ENCODE measurements around the gene SELENOV. TPM values are rescaled to one million over a fixed set of nuclear protein-coding genes. Genes with fewer than 3 reads are reported as not detected.

The SELENOV gene
- total RNA-seq, 4 donors from 2014 or later, result not detected

- H3K4me1 ChIP-seq, result peaks cover 0 to 15% (median 3%) of the 10 kb centered on the region in 4 donors
- H3K36me3 ChIP-seq, result no peaks in the 10 kb centered on the region
- TF ChIP-seq CTCF (IDR thresholded peaks at IDR 0.05) (no peak), POLR2A (IDR thresholded peaks at IDR 0.05) (no peak), EP300 (IDR thresholded peaks at IDR 0.05) (no peak)
- DNase-seq (ENCODE audit: low spot score in 2 of 2), result no peak
- H3K27me3 ChIP-seq, result no peaks in the 10 kb centered on the region
- no peak overlapping the region for H3K4me3 ChIP-seq
- WGBS, 2 donors, result 17 to 33% methylated on average over 1 of the region's 1 CpG
- no peak overlapping the region for H3K27ac ChIP-seq
- no peaks in the 10 kb centered on the region for H3K9me3 ChIP-seq
Measured at GRCh38 chr19:39555883-39556282, 40.9 kb downstream of the SELENOV start.

GRCh38 chr19:39557811-39558623 is 43.1 kb downstream of the SELENOV start:
- 60 to 61% methylated on average over 5 of the region's 5 CpGs for WGBS, 2 donors
- Histone ChIP-seq H3K27ac (peak overlapping the region in 2 of 4 donors; percentile 1 to 52), H3K27me3 (no peaks in the 10 kb centered on the region), H3K36me3 (no peaks in the 10 kb centered on the region), H3K4me1 (peaks cover 0 to 11% (median 3%) of the 10 kb centered on the region in 4 donors), H3K4me3 (peak overlapping the region in 1 of 4 donors; percentile 14), H3K9me3 (no peaks in the 10 kb centered on the region)
- TF ChIP-seq POLR2A (IDR thresholded peaks at IDR 0.05) (no peak), EP300 (IDR thresholded peaks at IDR 0.05) (no peak), CTCF (IDR thresholded peaks at IDR 0.05) (no peak)
- DNase-seq (ENCODE audit: low spot score in 2 of 2), result no peak

- Histone ChIP-seq H3K9me3 (no peaks in the 10 kb centered on the region), H3K4me1 (peaks cover 0 to 11% (median 3%) of the 10 kb centered on the region in 4 donors), H3K4me3 (peak overlapping the region in 1 of 4 donors; percentile 14), H3K36me3 (no peaks in the 10 kb centered on the region), H3K27ac (peak overlapping the region in 2 of 4 donors; percentile 1 to 52), H3K27me3 (no peaks in the 10 kb centered on the region)
- TF ChIP-seq POLR2A (IDR thresholded peaks at IDR 0.05) (no peak), CTCF (IDR thresholded peaks at IDR 0.05) (no peak), EP300 (IDR thresholded peaks at IDR 0.05) (no peak)
- no peak for DNase-seq (ENCODE audit: low spot score in 2 of 2)
- 63 to 64% methylated on average over 6 of the region's 6 CpGs for WGBS, 2 donors
Measured at GRCh38 chr19:39558624-39559117, 43.7 kb downstream of the SELENOV start.

GRCh38 chr19:39563408-39563807 is 48.5 kb downstream of the SELENOV start:
- no peak overlapping the region for H3K4me3 ChIP-seq
- no peak for TF ChIP-seq CTCF (IDR thresholded peaks at IDR 0.05)
- TF ChIP-seq EP300 (IDR thresholded peaks at IDR 0.05), result no peak
- TF ChIP-seq POLR2A (IDR thresholded peaks at IDR 0.05), result no peak
- no peaks in the 10 kb centered on the region for H3K27me3 ChIP-seq
- no peaks in the 10 kb centered on the region for H3K36me3 ChIP-seq
- 66 to 85% methylated on average over 2 of the region's 2 CpGs for WGBS, 2 donors
- no peaks in the 10 kb centered on the region for H3K9me3 ChIP-seq
- H3K27ac ChIP-seq, result no peak overlapping the region
- no peak for DNase-seq (ENCODE audit: low spot score in 2 of 2)
- H3K4me1 ChIP-seq, result peaks cover 0 to 3% (median under 1%) of the 10 kb centered on the region in 4 donors

GRCh38 chr19:39566064-39566463 is 51.1 kb downstream of the SELENOV start:
- DNase-seq (ENCODE audit: low spot score in 2 of 2), result no peak
- Histone ChIP-seq H3K4me3 (no peak overlapping the region), H3K4me1 (no peaks in the 10 kb centered on the region), H3K27ac (no peak overlapping the region), H3K27me3 (peaks cover 0 to 6% of the 10 kb centered on the region in 2 donors), H3K36me3 (no peaks in the 10 kb centered on the region), H3K9me3 (no peaks in the 10 kb centered on the region)
- TF ChIP-seq EP300 (IDR thresholded peaks at IDR 0.05), result no peak
- TF ChIP-seq CTCF (IDR thresholded peaks at IDR 0.05), result no peak
- TF ChIP-seq POLR2A (IDR thresholded peaks at IDR 0.05), result no peak
- WGBS, 2 donors, result 38 to 47% methylated on average over 3 of the region's 3 CpGs
